ENCODE results near the gene ADGRV1. TPM values are rescaled to one million over a fixed set of nuclear protein-coding genes. Genes with fewer than 3 reads are reported as not detected.
"Not testable (repeated sequence)": the region's sequence is repeated elsewhere in the genome, so short reads cannot be mapped to it uniquely, and the experiment has no call there.

ADGRV1 gene
- total RNA-seq, 4 donors from 2014 or later, result 1.9 to 11.3 TPM; not detected in 2

- intact Hi-C loops (cut with DNase I; ENCODE audit: low total_unique reads), result no loop called here
- Histone ChIP-seq H3K27ac (peak overlapping the region in 1 of 2 donors; percentile 46), H3K4me3 (no peak overlapping the region), H3K27me3 (no peaks in the 10 kb centered on the region), H3K9me3 (no peaks in the 10 kb centered on the region), H3K4me1 (no peaks in the 10 kb centered on the region), H3K36me3 (no peaks in the 10 kb centered on the region)
- no peak for DNase-seq
- no peak for TF ChIP-seq POLR2A (IDR thresholded peaks at IDR 0.05)
- no peak for TF ChIP-seq CTCF (IDR thresholded peaks at IDR 0.05)
Measured at GRCh38 chr5:90968319-90968718, 409.7 kb downstream of the ADGRV1 start.

GRCh38 chr5:90969945-90970344 is 411.3 kb downstream of the ADGRV1 start:
- H3K4me3 ChIP-seq; intact Hi-C loops (cut with DNase I; ENCODE audit: low total_unique reads); DNase-seq; H3K4me1 ChIP-seq; H3K9me3 ChIP-seq; H3K27me3 ChIP-seq; H3K36me3 ChIP-seq; H3K27ac ChIP-seq: not testable (repeated sequence)

DNA sequence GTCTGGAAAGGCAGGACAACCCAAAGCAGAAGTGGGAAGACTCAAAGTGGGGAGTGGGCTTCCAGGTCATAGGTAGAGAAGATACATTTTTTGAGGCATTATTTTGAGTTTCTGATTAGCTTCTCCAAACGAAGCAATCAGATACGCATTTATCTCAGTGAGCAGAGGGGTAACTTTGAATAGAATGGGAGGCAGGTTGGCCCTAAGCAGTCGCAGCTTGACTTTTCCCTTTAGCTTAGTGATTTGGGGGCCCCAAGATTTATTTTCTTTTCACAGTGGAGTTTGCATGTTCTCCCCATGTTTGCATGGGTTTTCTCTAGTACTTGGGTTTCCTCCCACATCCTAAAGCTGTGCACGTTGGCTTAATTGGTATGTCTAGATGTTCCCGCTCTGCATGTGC is 422.6 kb downstream of the ADGRV1 start:
- Histone ChIP-seq H3K4me1 (peaks cover 0 to 3% of the 10 kb centered on the region in 2 donors), H3K4me3 (no peak overlapping the region), H3K27ac (no peak overlapping the region), H3K27me3 (no peaks in the 10 kb centered on the region), H3K36me3 (no peaks in the 10 kb centered on the region), H3K9me3 (no peaks in the 10 kb centered on the region)
- DNase-seq, result no peak
- TF ChIP-seq CTCF (IDR thresholded peaks at IDR 0.05) (no peak), POLR2A (IDR thresholded peaks at IDR 0.05) (no peak)
- intact Hi-C loops (cut with DNase I; ENCODE audit: low total_unique reads), result no loop called here

GRCh38 chr5:90981821-90982220 is 423.2 kb downstream of the ADGRV1 start:
- H3K27ac ChIP-seq, result no peak overlapping the region
- TF ChIP-seq CTCF (IDR thresholded peaks at IDR 0.05), result no peak
- no peak for TF ChIP-seq POLR2A (IDR thresholded peaks at IDR 0.05)
- peaks cover 0 to 3% of the 10 kb centered on the region in 2 donors for H3K4me1 ChIP-seq
- no peak for DNase-seq
- intact Hi-C loops (cut with DNase I; ENCODE audit: low total_unique reads), result no loop called here
- no peaks in the 10 kb centered on the region for H3K36me3 ChIP-seq
- H3K27me3 ChIP-seq, result no peaks in the 10 kb centered on the region
- H3K4me3 ChIP-seq, result no peak overlapping the region
- no peaks in the 10 kb centered on the region for H3K9me3 ChIP-seq

DNA sequence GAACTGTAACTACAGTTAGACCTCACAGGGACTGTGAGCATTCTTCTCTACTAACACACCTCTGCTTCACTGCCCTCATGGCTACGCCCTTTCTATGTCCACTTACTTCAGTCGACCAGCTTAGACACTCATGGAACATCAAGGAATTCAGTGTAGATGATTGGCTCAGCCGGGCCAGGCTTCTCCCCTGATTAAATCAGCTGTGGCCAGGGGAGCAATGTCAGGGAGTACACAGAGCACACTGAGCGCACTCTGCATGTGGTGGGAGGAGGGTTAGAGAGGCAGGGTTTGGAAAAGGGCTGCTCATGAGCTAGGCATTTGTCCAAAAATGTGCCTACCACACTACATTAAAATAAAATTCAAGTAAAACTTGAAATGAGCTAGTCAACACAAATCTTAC is 424.0 kb downstream of the ADGRV1 start:
- intact Hi-C loops (cut with DNase I; ENCODE audit: low total_unique reads), result no loop called here
- Histone ChIP-seq H3K27me3 (no peaks in the 10 kb centered on the region), H3K9me3 (no peaks in the 10 kb centered on the region), H3K4me1 (peaks cover 0 to 3% of the 10 kb centered on the region in 2 donors), H3K36me3 (no peaks in the 10 kb centered on the region), H3K4me3 (no peak overlapping the region), H3K27ac (no peak overlapping the region)
- no peak for TF ChIP-seq POLR2A (IDR thresholded peaks at IDR 0.05)
- TF ChIP-seq CTCF (IDR thresholded peaks at IDR 0.05), result no peak
- DNase-seq, result no peak

DNA sequence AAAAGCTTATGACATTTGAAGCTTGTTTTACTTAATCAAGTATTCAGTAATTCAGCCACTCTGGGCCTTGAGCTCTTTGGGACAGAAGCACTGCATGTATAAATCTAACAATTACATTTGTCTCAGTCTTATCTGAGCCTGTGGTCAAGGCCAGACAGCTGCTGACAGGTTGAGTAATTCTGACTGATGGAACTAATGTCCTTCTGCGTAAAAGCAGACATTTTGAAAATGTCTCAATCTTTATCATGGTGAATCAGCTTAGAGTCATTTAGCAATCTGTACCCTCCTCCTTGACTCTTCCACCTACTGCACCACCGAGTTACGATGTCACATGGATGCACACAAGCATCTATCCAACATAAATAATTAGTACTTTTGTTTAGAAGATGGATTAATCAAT is 424.6 kb downstream of the ADGRV1 start:
- Histone ChIP-seq H3K4me3 (no peak overlapping the region), H3K27me3 (no peaks in the 10 kb centered on the region), H3K27ac (peak overlapping the region in 1 of 2 donors; percentile 20), H3K36me3 (no peaks in the 10 kb centered on the region), H3K9me3 (no peaks in the 10 kb centered on the region), H3K4me1 (peaks cover 0 to 3% of the 10 kb centered on the region in 2 donors)
- TF ChIP-seq CTCF (IDR thresholded peaks at IDR 0.05), result no peak
- TF ChIP-seq POLR2A (IDR thresholded peaks at IDR 0.05), result no peak
- intact Hi-C loops (cut with DNase I; ENCODE audit: low total_unique reads), result no loop called here
- no peak for DNase-seq
